ENCODE data around the gene MLN. TPM values are rescaled to one million over a fixed set of nuclear protein-coding genes. Genes with fewer than 3 reads are reported as not detected.

MLN gene
- total RNA-seq, 3 donors from 2014 or later: not detected

DNA sequence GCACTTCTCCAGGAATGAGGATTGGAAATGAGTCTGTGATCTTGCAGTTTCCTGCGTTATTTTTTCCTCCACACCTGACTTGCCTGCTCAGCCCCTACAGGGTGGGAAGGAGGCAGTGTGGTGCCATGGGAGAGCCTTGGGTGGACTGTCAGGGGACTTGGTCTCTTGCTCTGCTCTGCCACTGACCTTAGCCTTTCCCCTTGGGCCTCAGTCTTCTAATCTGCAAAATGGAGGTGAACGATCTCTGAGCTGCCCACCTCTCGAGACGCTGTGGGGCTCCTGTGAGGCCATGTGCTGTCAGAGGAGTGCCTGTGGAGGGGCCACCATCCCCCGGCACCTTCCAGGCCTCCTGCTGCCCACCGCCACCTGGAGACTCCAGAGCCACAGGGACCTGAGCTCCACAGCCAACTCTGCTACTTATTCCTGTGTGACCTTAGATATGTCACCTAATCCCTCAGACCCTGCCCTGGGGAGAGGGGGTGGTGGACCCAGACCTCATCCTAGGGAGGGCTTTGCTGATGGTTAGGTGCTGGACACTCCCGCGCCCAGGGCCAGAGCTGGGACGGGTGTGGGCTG is 45.8 kb upstream of the MLN start:
- no peaks in the 10 kb centered on the region for H3K36me3 ChIP-seq
- TF ChIP-seq, protein P1, sequence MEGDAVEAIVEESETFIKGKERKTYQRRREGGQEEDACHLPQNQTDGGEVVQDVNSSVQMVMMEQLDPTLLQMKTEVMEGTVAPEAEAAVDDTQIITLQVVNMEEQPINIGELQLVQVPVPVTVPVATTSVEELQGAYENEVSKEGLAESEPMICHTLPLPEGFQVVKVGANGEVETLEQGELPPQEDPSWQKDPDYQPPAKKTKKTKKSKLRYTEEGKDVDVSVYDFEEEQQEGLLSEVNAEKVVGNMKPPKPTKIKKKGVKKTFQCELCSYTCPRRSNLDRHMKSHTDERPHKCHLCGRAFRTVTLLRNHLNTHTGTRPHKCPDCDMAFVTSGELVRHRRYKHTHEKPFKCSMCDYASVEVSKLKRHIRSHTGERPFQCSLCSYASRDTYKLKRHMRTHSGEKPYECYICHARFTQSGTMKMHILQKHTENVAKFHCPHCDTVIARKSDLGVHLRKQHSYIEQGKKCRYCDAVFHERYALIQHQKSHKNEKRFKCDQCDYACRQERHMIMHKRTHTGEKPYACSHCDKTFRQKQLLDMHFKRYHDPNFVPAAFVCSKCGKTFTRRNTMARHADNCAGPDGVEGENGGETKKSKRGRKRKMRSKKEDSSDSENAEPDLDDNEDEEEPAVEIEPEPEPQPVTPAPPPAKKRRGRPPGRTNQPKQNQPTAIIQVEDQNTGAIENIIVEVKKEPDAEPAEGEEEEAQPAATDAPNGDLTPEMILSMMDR (IDR thresholded peaks at IDR 0.05): no peak
- TF ChIP-seq POLR2AphosphoS5 (IDR thresholded peaks at IDR 0.05) (no peak), POLR2A (IDR thresholded peaks at IDR 0.05) (no peak)
- H3K4me3 ChIP-seq: no peak overlapping the region
- no peaks in the 10 kb centered on the region for H3K4me1 ChIP-seq
- DNase-seq (ENCODE audit: low spot score in 2 of 2): no peak
- intact Hi-C loops (cut with DNase I; ENCODE audit: low total_unique reads): loop anchor here (1.0 kb wide), 1 partner anchor 37 kb away; no protein-coding TSS in a partner anchor
- H3K9me3 ChIP-seq: no peaks in the 10 kb centered on the region
- no peak overlapping the region for H3K27ac ChIP-seq
- no peaks in the 10 kb centered on the region for H3K27me3 ChIP-seq

- Histone ChIP-seq H3K36me3 (no peaks in the 10 kb centered on the region), H3K4me1 (no peaks in the 10 kb centered on the region), H3K4me3 (no peak overlapping the region), H3K27ac (no peak overlapping the region), H3K9me3 (no peaks in the 10 kb centered on the region), H3K27me3 (no peaks in the 10 kb centered on the region)
- intact Hi-C loops (cut with DNase I; ENCODE audit: low total_unique reads): no loop called here
- no peak for TF ChIP-seq POLR2AphosphoS5 (IDR thresholded peaks at IDR 0.05)
- TF ChIP-seq, protein P1 (IDR thresholded peaks at IDR 0.05): no peak
- no peak for TF ChIP-seq POLR2A (IDR thresholded peaks at IDR 0.05)
- no peak for DNase-seq (ENCODE audit: low spot score in 2 of 2)
These were observed 44.7 kb upstream of the MLN start for GRCh38 chr6:33848484-33848883.

- Histone ChIP-seq H3K4me1 (no peaks in the 10 kb centered on the region), H3K4me3 (no peak overlapping the region), H3K27me3 (no peaks in the 10 kb centered on the region), H3K9me3 (no peaks in the 10 kb centered on the region), H3K36me3 (no peaks in the 10 kb centered on the region), H3K27ac (no peak overlapping the region)
- no peak for DNase-seq (ENCODE audit: low spot score in 2 of 2)
- intact Hi-C loops (cut with DNase I; ENCODE audit: low total_unique reads): no loop called here
- TF ChIP-seq POLR2AphosphoS5 (IDR thresholded peaks at IDR 0.05) (no peak), POLR2A (IDR thresholded peaks at IDR 0.05) (no peak)
- TF ChIP-seq, protein P1 (IDR thresholded peaks at IDR 0.05): no peak
These were observed 44.1 kb upstream of the MLN start for GRCh38 chr6:33847867-33848266.

- no peaks in the 10 kb centered on the region for H3K4me1 ChIP-seq
- no peaks in the 10 kb centered on the region for H3K27me3 ChIP-seq
- no peak for DNase-seq (ENCODE audit: low spot score in 2 of 2)
- TF ChIP-seq POLR2AphosphoS5 (IDR thresholded peaks at IDR 0.05) (no peak), POLR2A (IDR thresholded peaks at IDR 0.05) (no peak)
- TF ChIP-seq, protein P1 (IDR thresholded peaks at IDR 0.05): no peak
- no peaks in the 10 kb centered on the region for H3K36me3 ChIP-seq
- intact Hi-C loops (cut with DNase I; ENCODE audit: low total_unique reads): no loop called here
- H3K27ac ChIP-seq: no peak overlapping the region
- H3K9me3 ChIP-seq: no peaks in the 10 kb centered on the region
- H3K4me3 ChIP-seq: no peak overlapping the region
These were observed 43.3 kb upstream of the MLN start for GRCh38 chr6:33847078-33847477.

GRCh38 chr6:33846226-33846625 is 42.4 kb upstream of the MLN start:
- no peak for TF ChIP-seq POLR2A (IDR thresholded peaks at IDR 0.05)
- no peak for TF ChIP-seq POLR2AphosphoS5 (IDR thresholded peaks at IDR 0.05)
- TF ChIP-seq, protein P1 (IDR thresholded peaks at IDR 0.05): no peak
- Histone ChIP-seq H3K9me3 (no peaks in the 10 kb centered on the region), H3K27ac (no peak overlapping the region), H3K36me3 (no peaks in the 10 kb centered on the region), H3K4me3 (no peak overlapping the region), H3K4me1 (no peaks in the 10 kb centered on the region), H3K27me3 (no peaks in the 10 kb centered on the region)
- intact Hi-C loops (cut with DNase I; ENCODE audit: low total_unique reads): no loop called here
- no peak for DNase-seq (ENCODE audit: low spot score in 2 of 2)
